HG03139 (cell line): Measurements from ENCODE around the gene MAPKAP1.
"Not testable (repeated sequence)": the region's sequence is repeated elsewhere in the genome, so short reads cannot be mapped to it uniquely, and the experiment has no call there.

Experiments
- ATAC-seq: cut with Tn5 transposase; IDR thresholded peaks from one replicate; pipeline ENCODE4 v1.9.1; 2021; ENCODE audit not compliant: unreplicated experiment

The MAPKAP1 gene

GRCh38 chr9:125732562-125732961, 25.6 kb upstream of the MAPKAP1 start:
- no peak for ATAC-seq

- no peak for ATAC-seq
Observed at GRCh38 chr9:125730168-125730567, 23.2 kb upstream of the MAPKAP1 start.

GRCh38 chr9:125726456-125727132, 19.6 kb upstream of the MAPKAP1 start:
- no peak for ATAC-seq

GRCh38 chr9:125707472-125707804, 430 bp upstream of the MAPKAP1 start:
- peak; percentile 13 for ATAC-seq

- ATAC-seq: no peak
Observed at GRCh38 chr9:125705893-125706292, 1.1 kb downstream of the MAPKAP1 start.

- no peak for ATAC-seq
Observed at GRCh38 chr9:125703662-125704061, 3.3 kb downstream of the MAPKAP1 start.

GRCh38 chr9:125701351-125701750, 5.7 kb downstream of the MAPKAP1 start:
- ATAC-seq: no peak

- peak; percentile 58 for ATAC-seq
Observed at GRCh38 chr9:125700791-125701190, 6.2 kb downstream of the MAPKAP1 start.

GRCh38 chr9:125699870-125700269, 7.1 kb downstream of the MAPKAP1 start:
- no peak for ATAC-seq

- no peak for ATAC-seq
Observed at GRCh38 chr9:125696106-125696647, 10.8 kb downstream of the MAPKAP1 start.

- not testable (repeated sequence) for ATAC-seq
Observed at GRCh38 chr9:125695548-125695947, 11.5 kb downstream of the MAPKAP1 start.

- no peak for ATAC-seq
Observed at GRCh38 chr9:125694478-125694877, 12.5 kb downstream of the MAPKAP1 start.

GRCh38 chr9:125693492-125693891, 13.5 kb downstream of the MAPKAP1 start:
- ATAC-seq: not testable (repeated sequence)

GRCh38 chr9:125691869-125692268, 15.1 kb downstream of the MAPKAP1 start:
- ATAC-seq: no peak

- ATAC-seq: no peak
Observed at GRCh38 chr9:125690679-125691078, 16.3 kb downstream of the MAPKAP1 start.

GRCh38 chr9:125687163-125687863, 19.7 kb downstream of the MAPKAP1 start:
- no peak for ATAC-seq

GRCh38 chr9:125685167-125685566, 21.8 kb downstream of the MAPKAP1 start:
- ATAC-seq: no peak

- ATAC-seq: no peak
Observed at GRCh38 chr9:125683486-125683885, 23.5 kb downstream of the MAPKAP1 start.

- ATAC-seq: no peak
Observed at GRCh38 chr9:125682340-125682739, 24.7 kb downstream of the MAPKAP1 start.

- no peak for ATAC-seq
Observed at GRCh38 chr9:125681657-125682056, 25.4 kb downstream of the MAPKAP1 start.

- ATAC-seq: no peak
Observed at GRCh38 chr9:125681086-125681622, 25.9 kb downstream of the MAPKAP1 start.

GRCh38 chr9:125680445-125680844, 26.6 kb downstream of the MAPKAP1 start:
- ATAC-seq: no peak
